ENCODE data around the gene PTPN1. TPM values are rescaled to one million over a fixed set of nuclear protein-coding genes. Genes with fewer than 3 reads are reported as not detected.

The PTPN1 gene
- total RNA-seq, 1 experiment from 2014 or later, result 30.8 TPM

DNA sequence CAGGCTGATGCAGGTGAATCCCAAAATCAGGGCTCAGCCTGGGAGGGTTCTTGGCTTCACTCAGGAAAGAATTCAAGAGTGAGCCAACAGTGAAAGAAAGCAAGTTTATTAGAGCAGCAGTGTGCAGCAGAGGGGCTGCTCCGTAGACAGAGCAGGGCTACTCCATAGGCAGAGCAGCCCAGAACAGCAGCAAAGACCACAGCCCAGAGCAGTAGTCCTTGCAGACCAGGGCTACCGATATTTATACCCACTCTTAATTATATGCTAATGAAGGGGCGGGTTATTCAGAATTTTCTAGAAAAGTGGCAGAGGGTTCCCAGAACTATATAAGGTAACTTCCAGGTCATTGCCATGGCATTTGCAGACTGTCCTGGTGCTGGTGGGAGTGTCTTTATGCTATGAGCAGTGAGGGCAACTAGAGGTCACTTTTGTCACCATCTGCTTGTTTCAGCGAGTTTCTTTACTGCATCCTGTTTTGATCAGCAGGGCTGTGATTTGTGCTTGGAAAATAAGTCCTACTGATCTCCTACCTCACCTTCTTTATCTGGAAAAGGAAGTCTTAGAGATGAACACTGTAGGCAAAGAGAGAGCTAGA lies 39.8 kb upstream of the PTPN1 start:
- H2BK15ac ChIP-seq (ENCODE audit: low read depth, low read length), result no peak overlapping the region
- H3K36me3 Mint-ChIP-seq (ENCODE audit: insufficient read depth in 1 of 3, low read depth in 3 of 3), result no peaks in the 10 kb centered on the region
- H4K20me1 ChIP-seq (ENCODE audit: control insufficient read depth, insufficient read depth, insufficient read length), result no peaks in the 10 kb centered on the region
- no peaks in the 10 kb centered on the region for H3K4me1 ChIP-seq (ENCODE audit: insufficient read depth, low read length)
- no peak overlapping the region for H2BK12ac ChIP-seq (ENCODE audit: insufficient read length, low read depth, low read length)
- H3K4me3 Mint-ChIP-seq, result no peak overlapping the region
- no peaks in the 10 kb centered on the region for H3K79me1 ChIP-seq (ENCODE audit: insufficient read depth, low read depth, low read length, poor library complexity, severe bottlenecking)
- no peaks in the 10 kb centered on the region for H3K23me2 ChIP-seq (ENCODE audit: insufficient read length, low read depth, low read length, poor library complexity, severe bottlenecking)
- no peak overlapping the region for H3K56ac ChIP-seq (ENCODE audit: insufficient read length, low read depth, low read length)
- no peak overlapping the region for H2BK5ac ChIP-seq (ENCODE audit: insufficient read length, low read length)
- no peak overlapping the region for H3K14ac ChIP-seq (ENCODE audit: insufficient read depth, low read length)
- no peak overlapping the region for H4K91ac ChIP-seq (ENCODE audit: insufficient read length, low read depth, low read length)
- no peak overlapping the region for H2BK20ac ChIP-seq (ENCODE audit: low read depth, low read length, poor library complexity, severe bottlenecking)
- no peak for DNase-seq
- no peak overlapping the region for H4K8ac ChIP-seq (replicated peaks; ENCODE audit: insufficient read length, low read depth, low read length)
- H4K5ac ChIP-seq (ENCODE audit: insufficient read length, low read depth, low read length), result no peak overlapping the region
- H3K4me1 Mint-ChIP-seq, result no peaks in the 10 kb centered on the region; a peak in 1 of 4 replicates
- no peak overlapping the region for H3K18ac ChIP-seq (ENCODE audit: insufficient read length, low read depth, low read length)
- no CpG with 5 or more reads among the region's 4 CpGs for WGBS (ENCODE audit: extremely low coverage, insufficient read length, low lambda C conversion rate)
- H3K27ac ChIP-seq (ENCODE audit: insufficient read length, low read depth, low read length), result no peak overlapping the region
- TF ChIP-seq, protein P1, sequence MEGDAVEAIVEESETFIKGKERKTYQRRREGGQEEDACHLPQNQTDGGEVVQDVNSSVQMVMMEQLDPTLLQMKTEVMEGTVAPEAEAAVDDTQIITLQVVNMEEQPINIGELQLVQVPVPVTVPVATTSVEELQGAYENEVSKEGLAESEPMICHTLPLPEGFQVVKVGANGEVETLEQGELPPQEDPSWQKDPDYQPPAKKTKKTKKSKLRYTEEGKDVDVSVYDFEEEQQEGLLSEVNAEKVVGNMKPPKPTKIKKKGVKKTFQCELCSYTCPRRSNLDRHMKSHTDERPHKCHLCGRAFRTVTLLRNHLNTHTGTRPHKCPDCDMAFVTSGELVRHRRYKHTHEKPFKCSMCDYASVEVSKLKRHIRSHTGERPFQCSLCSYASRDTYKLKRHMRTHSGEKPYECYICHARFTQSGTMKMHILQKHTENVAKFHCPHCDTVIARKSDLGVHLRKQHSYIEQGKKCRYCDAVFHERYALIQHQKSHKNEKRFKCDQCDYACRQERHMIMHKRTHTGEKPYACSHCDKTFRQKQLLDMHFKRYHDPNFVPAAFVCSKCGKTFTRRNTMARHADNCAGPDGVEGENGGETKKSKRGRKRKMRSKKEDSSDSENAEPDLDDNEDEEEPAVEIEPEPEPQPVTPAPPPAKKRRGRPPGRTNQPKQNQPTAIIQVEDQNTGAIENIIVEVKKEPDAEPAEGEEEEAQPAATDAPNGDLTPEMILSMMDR (conservative IDR thresholded peaks at IDR 0.05), result no peak
- H3K4me2 ChIP-seq (ENCODE audit: insufficient read depth, insufficient read length, low read length), result no peak overlapping the region
- H3K9me3 ChIP-seq (ENCODE audit: control insufficient read depth, low read depth, low read length), result no peaks in the 10 kb centered on the region
- no peaks in the 10 kb centered on the region for H3K9me3 Mint-ChIP-seq
- no peak overlapping the region for H3K9ac ChIP-seq (ENCODE audit: extremely low read depth, insufficient read length, low read length)
- H2AK5ac ChIP-seq (ENCODE audit: insufficient read length, low read length), result no peak overlapping the region
- no peak overlapping the region for H2BK120ac ChIP-seq (ENCODE audit: low read depth, low read length, poor library complexity, severe bottlenecking)
- no peak overlapping the region for H3K4ac ChIP-seq (ENCODE audit: low read depth, low read length)
- no peaks in the 10 kb centered on the region; the same call in 1 of the 2 replicates for H3K27me3 Mint-ChIP-seq (ENCODE audit: low read depth)
- H3K27ac Mint-ChIP-seq, result no peak overlapping the region
- H3T11ph ChIP-seq (ENCODE audit: low read length), result no peak overlapping the region
- H3K23ac ChIP-seq (ENCODE audit: insufficient read length, low read depth, low read length), result no peak overlapping the region
- H3K79me2 ChIP-seq (ENCODE audit: insufficient read depth, low read length), result no peaks in the 10 kb centered on the region
- H3K27me3 ChIP-seq (ENCODE audit: insufficient read depth, low read length), result no peaks in the 10 kb centered on the region
- H2AFZ ChIP-seq (ENCODE audit: low read length), result no peak overlapping the region
